Activated naive CD8-positive, alpha-beta T cell treated with anti-CD3 and anti-CD28 coated beads, Interleukin-2, amount 10 ng/mL, durations not matched to agents 7 days and 5 days (primary cell): Measurements from ENCODE around the gene ABCA4. TPM values are rescaled to one million over a fixed set of nuclear protein-coding genes. Genes with fewer than 3 reads are reported as not detected.

Experiments
- ATAC-seq: fragments of 150-1000 bp; cut with Tn5 transposase; one replicate; pipeline ENCODE4 v1.10.0; 2021; ENCODE audit warnings: low read depth, moderate library complexity
- POLR2A ChIA-PET: fragments of 350-600 bp; sonication (Branson Sonifier 250); formaldehyde crosslinking; loops from one replicate; lab custom pipeline; 2021; ENCODE audit warnings: antibody characterized with exemption; lab: Charles Lee
- DNase-seq: peaks from one replicate; pipeline ENCODE4 v3.0.0; 2021
- H3K27ac Mint-ChIP-seq: one replicate; pipeline ENCODE4 v1.8.0; 2022; ENCODE audit warnings: mild to moderate bottlenecking, mixed read lengths
- H3K27me3 Mint-ChIP-seq: one replicate; pipeline ENCODE4 v1.8.0; 2022; ENCODE audit warnings: mild to moderate bottlenecking, moderate library complexity, mixed read lengths
- H3K36me3 Mint-ChIP-seq: one replicate; pipeline ENCODE4 v1.8.0; 2021; ENCODE audit warnings: mild to moderate bottlenecking, mixed read lengths
- H3K4me1 Mint-ChIP-seq: one replicate; pipeline ENCODE4 v1.8.0; 2021; ENCODE audit warnings: mixed read lengths
- H3K4me3 Mint-ChIP-seq: one replicate; pipeline ENCODE4 v1.8.0; 2022; ENCODE audit warnings: mild to moderate bottlenecking, moderate library complexity, mixed read lengths
- H3K9me3 Mint-ChIP-seq: one replicate; pipeline ENCODE4 v1.8.0; 2021; ENCODE audit warnings: mixed read lengths
- total RNA-seq, 2 experiments: library from RNA; stranded (reverse); gene quantifications; one replicate each; pipeline ENCODE4 v1.2.3, GENCODE V29; 2021

The ABCA4 gene
- total RNA-seq, 2 experiments from 2014 or later, result not detected

GRCh38 chr1:94079080-94079940, 41.6 kb downstream of the ABCA4 start:
- DNase-seq (no peak), ATAC-seq (no peak)
- POLR2A ChIA-PET, result no interaction called here

DNA sequence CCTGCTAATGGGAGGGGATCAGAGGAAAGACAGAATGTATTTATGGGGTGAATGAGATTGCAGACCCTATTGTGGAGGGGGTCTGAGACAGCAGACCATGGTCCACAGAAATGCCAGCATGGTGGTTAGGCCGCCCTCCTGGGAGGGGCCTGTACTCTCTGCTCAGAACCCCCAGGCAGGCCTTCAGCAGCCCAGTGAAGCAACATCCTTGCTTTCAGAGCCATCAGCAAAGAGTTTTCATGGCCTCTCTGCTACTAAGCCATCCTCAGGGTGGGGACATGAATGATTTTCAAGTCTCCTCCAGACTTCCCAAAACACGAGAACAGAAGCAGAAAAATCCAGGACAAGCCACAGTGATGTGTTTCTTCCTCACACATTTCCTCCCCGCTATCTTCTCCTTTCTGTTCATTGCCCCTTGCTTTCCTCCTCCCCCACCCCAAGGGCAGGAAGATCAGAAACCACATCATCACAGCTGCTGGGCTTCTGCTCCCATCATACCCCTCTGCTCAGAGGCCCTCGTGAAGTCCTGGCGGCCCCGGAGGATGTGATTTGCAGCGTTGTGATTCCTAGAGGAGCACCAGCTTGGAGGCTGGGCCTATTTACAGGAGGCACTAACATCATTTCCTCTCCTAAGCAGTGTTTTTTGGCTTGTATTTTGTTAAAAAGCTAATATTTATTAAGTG, 48.0 kb downstream of the ABCA4 start:
- DNase-seq, result peak; percentile 34
- Mint-ChIP-seq H3K4me1 (peaks cover 17% of the 10 kb centered on the region), H3K9me3 (peaks cover 4% of the 10 kb centered on the region), H3K36me3 (peaks cover 4% of the 10 kb centered on the region), H3K27ac (peak overlapping the region; percentile 67), H3K27me3 (peaks cover 3% of the 10 kb centered on the region), H3K4me3 (peak overlapping the region; percentile 39)
- POLR2A ChIA-PET, result interaction anchor here (1.1 kb wide), 1 partner anchor 19 kb away, joined by 4 read pairs; no protein-coding TSS in a partner anchor
- peak; percentile 79 for ATAC-seq

More at GRCh38 chr1:94079080-94079940, 41.6 kb downstream of the ABCA4 start:
- H3K4me3 Mint-ChIP-seq, result no peak overlapping the region
- peaks cover 19% of the 10 kb centered on the region for H3K4me1 Mint-ChIP-seq
- H3K9me3 Mint-ChIP-seq, result peaks cover 4% of the 10 kb centered on the region
- peaks cover 4% of the 10 kb centered on the region for H3K36me3 Mint-ChIP-seq
- H3K27ac Mint-ChIP-seq, result no peak overlapping the region
- H3K27me3 Mint-ChIP-seq, result peaks cover 7% of the 10 kb centered on the region

DNA sequence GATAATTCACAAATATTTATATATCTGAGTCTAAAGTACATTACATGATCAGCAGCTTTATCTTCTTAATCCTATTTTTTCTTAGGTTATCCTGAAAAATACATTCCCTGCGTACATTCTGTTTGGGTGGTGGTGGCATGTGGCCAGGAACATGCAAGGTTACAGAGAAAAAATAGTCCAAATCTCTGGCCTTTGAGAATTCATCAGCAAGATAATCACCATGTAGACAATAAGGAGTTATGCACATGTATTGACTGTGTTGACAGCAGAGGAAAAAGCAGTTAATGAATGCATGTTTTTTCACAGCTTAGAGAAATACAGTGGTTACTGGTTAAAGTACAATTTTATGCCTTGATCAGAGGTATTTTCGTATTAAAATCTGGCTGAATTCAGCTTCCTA, 49.0 kb downstream of the ABCA4 start:
- Mint-ChIP-seq H3K4me1 (peaks cover 16% of the 10 kb centered on the region), H3K4me3 (no peak overlapping the region), H3K9me3 (peaks cover under 1% of the 10 kb centered on the region), H3K36me3 (peaks cover 1% of the 10 kb centered on the region), H3K27me3 (peaks cover 3% of the 10 kb centered on the region), H3K27ac (no peak overlapping the region)
- ATAC-seq (no peak), DNase-seq (no peak)
- POLR2A ChIA-PET, result interaction anchor here (1.1 kb wide), 1 partner anchor 20 kb away, joined by 4 read pairs; no protein-coding TSS in a partner anchor

- ATAC-seq (no peak), DNase-seq (no peak)
- H3K4me1 Mint-ChIP-seq, result peaks cover 16% of the 10 kb centered on the region
- POLR2A ChIA-PET, result no interaction called here
- H3K27me3 Mint-ChIP-seq, result peaks cover under 1% of the 10 kb centered on the region
- H3K4me3 Mint-ChIP-seq, result no peak overlapping the region
- H3K27ac Mint-ChIP-seq, result no peak overlapping the region
- H3K36me3 Mint-ChIP-seq, result no peaks in the 10 kb centered on the region
- no peaks in the 10 kb centered on the region for H3K9me3 Mint-ChIP-seq
These were observed 49.6 kb downstream of the ABCA4 start for GRCh38 chr1:94071391-94071790.

- H3K9me3 Mint-ChIP-seq, result no peaks in the 10 kb centered on the region
- H3K4me3 Mint-ChIP-seq, result no peak overlapping the region
- POLR2A ChIA-PET, result no interaction called here
- DNase-seq (no peak), ATAC-seq (no peak)
- H3K36me3 Mint-ChIP-seq, result no peaks in the 10 kb centered on the region
- H3K27ac Mint-ChIP-seq, result no peak overlapping the region
- peaks cover 16% of the 10 kb centered on the region for H3K4me1 Mint-ChIP-seq
- no peaks in the 10 kb centered on the region for H3K27me3 Mint-ChIP-seq
These were observed 50.1 kb downstream of the ABCA4 start for GRCh38 chr1:94070865-94071264.

GRCh38 chr1:94069919-94070285, 51.0 kb downstream of the ABCA4 start:
- Mint-ChIP-seq H3K4me3 (no peak overlapping the region), H3K27ac (no peak overlapping the region), H3K36me3 (no peaks in the 10 kb centered on the region), H3K9me3 (no peaks in the 10 kb centered on the region), H3K4me1 (peaks cover 16% of the 10 kb centered on the region), H3K27me3 (no peaks in the 10 kb centered on the region)
- no peak for ATAC-seq
- DNase-seq, result no peak
- POLR2A ChIA-PET, result no interaction called here

DNA sequence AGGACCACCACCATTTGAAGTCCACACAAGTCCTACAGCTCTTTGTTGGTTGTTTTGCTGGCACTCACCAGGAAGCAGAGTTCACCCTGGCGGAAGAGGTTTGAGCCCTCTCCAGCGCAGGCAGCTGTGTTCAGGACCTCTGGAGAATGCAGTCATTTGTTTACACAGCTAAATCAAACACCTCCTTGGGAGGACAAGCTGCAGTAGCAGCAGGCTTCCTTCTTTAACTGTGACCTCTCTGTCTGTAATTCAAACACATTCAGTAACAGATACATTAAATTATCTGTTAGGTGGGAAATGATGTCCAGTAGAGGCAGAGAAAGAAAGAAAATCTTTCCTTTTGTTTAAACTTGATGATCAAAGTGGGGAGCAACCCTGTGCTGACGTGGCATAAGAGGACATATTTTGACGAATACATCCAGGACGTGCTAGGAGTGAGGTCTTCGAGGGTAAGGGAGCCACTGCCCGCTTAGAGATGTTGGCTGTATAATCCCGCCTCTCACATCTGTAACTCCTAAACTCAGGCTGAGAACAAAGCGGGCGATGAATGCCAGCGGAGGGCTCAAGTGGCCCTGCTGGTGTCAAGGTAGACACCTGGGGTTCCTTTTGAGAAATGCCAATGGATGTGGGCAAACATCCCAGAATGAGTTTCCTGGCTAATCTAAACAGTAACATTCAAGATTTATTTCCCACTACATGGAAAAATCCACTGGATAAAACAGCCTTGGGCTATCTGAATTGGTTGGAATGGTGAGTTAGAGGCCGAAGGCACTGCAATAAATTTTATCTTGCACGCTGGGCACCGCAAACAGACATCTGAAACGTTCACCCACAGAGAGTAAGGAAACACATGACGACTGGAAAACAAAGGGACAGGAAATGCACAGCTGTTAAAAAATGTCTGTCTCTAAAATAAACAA, 51.7 kb downstream of the ABCA4 start:
- ATAC-seq (no peak), DNase-seq (no peak)
- POLR2A ChIA-PET, result interaction anchor here (1.4 kb wide), 1 partner anchor 23 kb away, joined by 3 read pairs; no protein-coding TSS in a partner anchor
- Mint-ChIP-seq H3K9me3 (no peaks in the 10 kb centered on the region), H3K4me3 (no peak overlapping the region), H3K36me3 (no peaks in the 10 kb centered on the region), H3K4me1 (peaks cover 16% of the 10 kb centered on the region), H3K27me3 (no peaks in the 10 kb centered on the region), H3K27ac (no peak overlapping the region)

DNA sequence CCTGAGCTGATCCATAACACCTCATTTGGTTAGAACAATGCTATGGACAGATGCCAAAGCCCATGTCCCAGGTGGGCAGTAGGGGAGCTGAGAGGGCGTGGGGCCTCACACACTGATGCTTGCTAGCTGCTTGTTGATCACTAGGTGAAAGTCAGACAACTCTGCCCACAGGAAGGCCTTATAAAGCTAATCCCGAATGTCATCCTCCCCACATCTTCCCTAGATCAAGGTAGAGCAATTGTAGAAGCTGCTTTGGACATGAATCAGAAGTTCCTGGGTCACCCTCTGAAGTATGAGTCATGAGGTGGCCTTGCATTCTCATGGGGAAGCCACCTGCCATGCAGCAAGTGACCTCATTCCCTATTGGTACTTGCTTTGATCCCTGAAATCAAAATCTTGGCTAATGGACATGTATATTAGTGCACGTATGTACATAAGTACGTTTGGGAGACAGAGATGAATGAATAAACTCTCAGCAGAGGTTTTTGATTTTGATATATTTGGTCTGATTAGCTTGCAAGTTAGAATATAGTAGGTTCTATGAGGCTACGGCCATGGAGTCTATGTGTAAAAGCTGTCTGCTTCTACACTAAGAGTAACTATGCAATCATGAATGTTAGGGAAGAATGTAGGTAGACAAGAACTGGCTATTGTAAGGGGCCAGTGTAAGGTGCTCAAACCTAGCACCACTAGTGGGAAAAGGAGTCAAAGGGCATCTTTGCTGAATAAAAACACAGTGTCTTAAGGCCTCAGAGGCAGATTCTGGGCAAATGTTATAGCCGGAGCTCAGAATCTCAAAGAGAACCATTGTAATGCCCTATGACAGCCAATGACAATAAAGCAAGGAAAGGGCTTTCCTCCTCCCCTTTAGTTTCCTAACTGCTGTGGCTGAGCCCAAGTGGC, 52.6 kb downstream of the ABCA4 start:
- Mint-ChIP-seq H3K27ac (no peak overlapping the region), H3K36me3 (no peaks in the 10 kb centered on the region), H3K4me3 (no peak overlapping the region), H3K4me1 (peaks cover 16% of the 10 kb centered on the region), H3K27me3 (peaks cover 3% of the 10 kb centered on the region), H3K9me3 (no peaks in the 10 kb centered on the region)
- no peak for DNase-seq
- no peak for ATAC-seq
- POLR2A ChIA-PET, result interaction anchor here (1.4 kb wide), 1 partner anchor 24 kb away, joined by 3 read pairs; no protein-coding TSS in a partner anchor

DNA sequence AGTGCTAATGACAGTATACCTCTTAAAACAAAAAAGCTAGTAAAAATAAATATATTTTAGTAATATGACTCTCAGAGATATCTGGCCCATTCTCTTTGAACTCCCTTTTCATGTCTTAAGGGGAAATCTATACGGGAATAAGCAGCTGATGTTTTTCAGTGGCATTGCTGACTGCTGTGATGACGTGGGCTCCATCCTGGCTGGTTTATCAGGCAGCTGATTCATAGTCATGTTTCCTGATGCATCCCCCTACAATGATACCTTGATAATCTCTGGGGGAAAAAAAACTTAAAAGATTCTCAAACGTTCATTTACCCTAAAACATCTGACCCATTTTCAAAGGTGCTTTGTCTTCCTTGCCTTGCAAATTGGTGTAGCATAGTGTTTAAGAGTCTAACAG, 53.8 kb downstream of the ABCA4 start:
- H3K27ac Mint-ChIP-seq, result no peak overlapping the region
- H3K4me3 Mint-ChIP-seq, result no peak overlapping the region
- H3K27me3 Mint-ChIP-seq, result peaks cover 5% of the 10 kb centered on the region
- POLR2A ChIA-PET, result no interaction called here
- ATAC-seq (no peak), DNase-seq (no peak)
- H3K4me1 Mint-ChIP-seq, result peaks cover 11% of the 10 kb centered on the region
- H3K9me3 Mint-ChIP-seq, result no peaks in the 10 kb centered on the region
- no peaks in the 10 kb centered on the region for H3K36me3 Mint-ChIP-seq

DNA sequence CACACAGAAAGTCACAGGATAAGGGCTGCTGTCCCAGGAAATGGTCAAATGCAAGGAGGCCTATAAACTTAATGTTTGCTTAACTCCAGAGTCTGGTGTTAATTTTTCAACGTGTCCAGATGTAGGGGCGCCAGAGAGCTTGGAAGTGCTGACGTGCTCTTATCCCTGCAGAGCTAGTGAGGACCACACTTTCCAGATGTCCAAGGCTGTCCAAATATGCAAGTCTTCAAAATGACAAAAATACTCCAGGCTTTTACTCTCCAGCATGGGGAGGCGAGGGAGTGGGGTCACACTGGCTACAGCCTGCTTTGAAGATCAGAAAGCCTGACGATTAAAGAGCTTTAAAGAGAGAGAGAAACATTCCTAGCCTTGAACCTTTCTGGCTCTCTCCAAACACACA, 57.6 kb downstream of the ABCA4 start:
- POLR2A ChIA-PET, result no interaction called here
- ATAC-seq, result no peak
- H3K27ac Mint-ChIP-seq, result no peak overlapping the region
- H3K27me3 Mint-ChIP-seq, result peaks cover 18% of the 10 kb centered on the region
- peaks cover 7% of the 10 kb centered on the region for H3K4me1 Mint-ChIP-seq
- no peak overlapping the region for H3K4me3 Mint-ChIP-seq
- H3K36me3 Mint-ChIP-seq, result no peaks in the 10 kb centered on the region
- no peaks in the 10 kb centered on the region for H3K9me3 Mint-ChIP-seq
- no peak for DNase-seq

DNA sequence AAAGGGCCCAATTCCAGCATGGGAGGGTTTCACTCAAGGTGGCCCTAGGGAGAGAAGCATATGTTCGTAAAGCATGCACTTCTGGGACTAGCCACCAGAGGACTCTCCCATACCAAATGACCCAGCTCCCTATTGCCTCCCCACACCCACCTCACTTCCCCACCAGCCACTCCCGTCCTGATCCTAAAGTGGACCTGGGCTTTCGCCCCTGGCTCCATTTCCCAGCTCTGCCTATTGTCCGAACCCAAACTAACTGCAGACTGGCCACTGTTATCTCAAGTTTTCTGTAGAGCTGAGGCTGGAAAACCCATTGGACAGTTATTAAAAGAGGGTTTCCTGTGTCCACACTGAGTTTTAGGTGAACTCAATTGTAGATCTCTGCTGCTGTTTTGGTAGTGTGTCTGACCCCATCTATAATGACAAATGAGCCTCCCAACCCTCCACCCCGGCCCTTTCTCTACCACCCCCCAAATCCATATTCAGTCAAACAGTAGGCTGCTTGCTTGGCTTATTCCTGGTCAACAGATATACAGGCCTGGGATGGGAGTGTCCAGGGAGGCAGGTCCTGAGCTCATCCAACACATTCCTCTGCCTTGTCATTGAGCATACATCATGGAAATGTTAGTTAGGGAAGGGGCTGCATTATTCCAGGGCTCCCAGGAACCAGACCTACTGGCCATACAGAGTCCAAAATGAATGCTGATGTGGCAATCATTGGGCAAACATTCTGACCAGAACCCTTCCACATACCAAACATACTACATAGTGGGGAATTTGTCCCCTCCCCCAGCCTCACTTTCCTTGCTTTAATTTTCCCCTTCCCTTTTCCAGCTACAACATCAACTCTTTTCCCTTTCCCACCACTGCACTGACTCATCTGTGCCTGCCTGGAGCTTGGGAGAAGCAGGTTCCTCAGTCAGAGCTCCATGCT, 59.2 kb downstream of the ABCA4 start:
- Mint-ChIP-seq H3K36me3 (no peaks in the 10 kb centered on the region), H3K9me3 (no peaks in the 10 kb centered on the region), H3K27ac (no peak overlapping the region), H3K27me3 (peaks cover 20% of the 10 kb centered on the region), H3K4me3 (no peak overlapping the region), H3K4me1 (peaks cover 3% of the 10 kb centered on the region)
- POLR2A ChIA-PET, result no interaction called here
- peak; percentile 39 for DNase-seq
- ATAC-seq, result peak; percentile 70
